Heart left ventricle (tissue), 16 donors: ENCODE results near the gene DDRGK1. TPM values are rescaled to one million over a fixed set of nuclear protein-coding genes. Genes with fewer than 3 reads are reported as not detected.
A peak's percentile ranks its signal among the peaks of the same experiment; 100 is the strongest.

Experiments
- ATAC-seq, 4 donors: fragments of 200-7000 bp; cut with Tn5 transposase; one replicate each; pipeline ENCODE4 v1.9.1; 2020 to 2022; ENCODE audit warnings: moderate library complexity in 4 of 4, mild to moderate bottlenecking in 3 of 4, moderate number of reproducible peaks in 1 of 4
- DNase-seq, 5 donors: peaks; one replicate each; pipeline ENCODE4 v3.0.0-alpha.2; 2020
- H3K27ac ChIP-seq, 12 donors: fragments of 200-600 bp; sonication (generic) in 4 of 12; one replicate each; pipeline versions ENCODE4 v1.5.0 to v1.8.0; 2016 to 2022; ENCODE audit warnings: mild to moderate bottlenecking in 2 of 12
- H3K27me3 ChIP-seq, 9 donors: fragments of 200-600 bp; sonication (generic) in 2 of 9; one replicate each; pipeline versions ENCODE4 v1.5.1 to v1.8.0; 2016 to 2022; ENCODE audit warnings: mild to moderate bottlenecking in 3 of 9
- H3K36me3 ChIP-seq, 9 donors: fragments of 200-600 bp; sonication (generic) in 2 of 9; one replicate each; pipeline versions ENCODE4 v1.5.0 to v1.8.0; 2018 to 2022; ENCODE audit warnings: mild to moderate bottlenecking in 2 of 9
- H3K4me1 ChIP-seq, 12 donors: fragments of 200-600 bp; sonication (generic) in 4 of 12; one replicate each; pipeline versions ENCODE4 v1.5.0 to v1.8.0; 2016 to 2022; ENCODE audit warnings: mild to moderate bottlenecking in 3 of 12
- H3K4me3 ChIP-seq, 12 donors: fragments of 200-600 bp; sonication (generic) in 4 of 12; one replicate each; pipeline versions ENCODE4 v1.5.0 to v1.8.0; 2017 to 2022; ENCODE audit warnings: mild to moderate bottlenecking in 9 of 12, moderate library complexity in 4 of 12
- H3K9me3 ChIP-seq, 12 donors: fragments of 200-600 bp; sonication (generic) in 4 of 12; one replicate each; pipeline versions ENCODE4 v1.5.0 to v1.8.0; 2016 to 2022; ENCODE audit warnings: mild to moderate bottlenecking in 1 of 12
- POLR2A ChIP-seq, 2 donors: fragments of 450-650 bp; IDR thresholded peaks; one replicate each; pipeline ENCODE4 v1.6.1; 2017; ENCODE audit warnings: antibody characterized with exemption in 2 of 2, mild to moderate bottlenecking in 2 of 2, moderate library complexity in 2 of 2
- WGBS, 4 donors: extraction: QIAGEN DNeasy Blood & Tissue Kit in 2 of 4; methylation state at CpG; one replicate each; pipeline versions ENCODE4 v1.1.5 to v1.1.7; 2013 to 2018; 5-methylcytosine and 5-hydroxymethylcytosine counted together
- intact Hi-C, 10 donors: fragments of 100-400 bp; cut with DNase I; formaldehyde crosslinking; loops; one replicate each; pipeline versions ENCODE4 v1.11.1 to v1.14.2; 2022
- polyA plus RNA-seq, 2 donors: library from polyadenylated mRNA; stranded (reverse); fragments of 200-250 nt; gene quantifications; one replicate each; pipeline ENCODE4 v1.2.3, GENCODE V29; 2013
- total RNA-seq, 9 donors: library from RNA; depleted of rRNA in 2 of 9; stranded (reverse); fragments of >200 nt in 2 of 9; fragmentation: NEBNext Ultra II Directional in 3 of 9; extraction: Animal tissue kit (Norgen Biotek cat#: 25700) in 3 of 9; gene quantifications; one replicate each; pipeline versions ENCODE4 v1.1.0 to v1.2.4, GENCODE V29; 2016 to 2023
- TF ChIP-seq, protein P1 (sequence below), 12 donors: fragments of 200-600 bp; sonication (generic) in 4 of 12; IDR thresholded peaks; one replicate each; pipeline versions ENCODE4 v1.5.0 to v1.8.0; 2018 to 2022; ENCODE audit warnings: antibody characterized with exemption in 12 of 12, mild to moderate bottlenecking in 5 of 12
- donor health status: ischemic (EF 13 %, LVEDD 7.1; RV severe dilation, severe dysfunction).
- donor health status: healthy with polysubstance abuse.
- donor health status: DM: no; HTN: yes; CAD: no.
- donor health status: DM: no; HTN: no; CAD: no.
- donor health status: ischemic (EF 25% LVEDD 6.9; RV normal size, moderate dysfunction).
- donor health status: ischemic (EF 25% LVEDD 5.7; RV mildly dilated, moderate dysfunction).
- donor health status: healthy.
- donor health status: DM: yes; HTN: yes; CAD: no.
- donor health status: ischemic (EF 35%, LVEDD 5.7; RV mildly dilated, moderate dysfunction).
- donor health status: nonischemic (EF 11% LVEDD 7.7; RV severe dilation, severe dysfunction).
- donor health status: DM: yes; HTN: yes; CAD: no.
- donor health status: PGD.
- donor health status: ischemic (EF 29% LVEDD 5.4; RV normal size, mild dysfunction).
- donor health status: nonischemic (EF 23%, LVEDD 6.1; RV moderate dilation, normal function).

DDRGK1 gene
- total and polyA plus RNA-seq, 11 donors = 25.1 to 78.3 (median 35.5) TPM

DNA sequence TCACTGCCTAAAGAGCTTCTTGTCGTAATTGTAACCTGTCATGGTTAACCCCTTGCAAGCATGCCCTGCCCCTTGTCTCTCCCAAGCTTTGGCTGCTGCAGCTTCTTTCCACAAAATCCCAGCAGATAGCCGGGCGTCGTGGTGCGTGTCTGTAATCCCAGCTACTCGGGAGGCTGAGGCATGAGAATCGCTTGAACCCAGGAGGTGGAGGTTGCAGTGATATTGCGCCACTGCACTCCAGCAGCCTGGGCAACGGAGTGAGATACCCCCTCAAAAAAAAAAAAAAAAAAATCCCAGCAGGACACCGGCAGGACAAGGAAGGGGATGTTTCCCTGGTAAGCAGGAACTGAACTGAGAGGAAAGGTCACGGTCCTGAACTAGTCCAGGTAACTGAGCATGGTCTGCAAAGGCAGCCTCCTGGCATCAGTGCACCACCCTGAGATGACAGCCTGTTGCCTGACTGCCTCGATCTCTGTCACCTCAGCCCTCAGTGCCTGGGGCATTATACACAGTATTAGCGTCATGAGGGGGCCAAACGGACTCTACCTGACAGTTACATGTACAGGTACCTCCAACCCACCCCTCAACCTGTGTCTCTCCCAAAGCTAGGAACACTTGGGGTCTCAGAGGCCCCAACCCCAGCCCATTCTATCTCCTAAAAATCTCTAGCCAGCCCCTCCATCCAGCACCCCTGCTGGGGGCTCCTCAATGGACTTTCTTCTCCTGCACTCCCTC is 32.9 kb downstream of the DDRGK1 start:
- Histone ChIP-seq H3K27me3 (peaks cover 0 to 38% (median 0%) of the 10 kb centered on the region in 9 donors), H3K36me3 (no peaks in the 10 kb centered on the region), H3K4me3 (no peak overlapping the region), H3K4me1 (peaks cover 0 to 23% (median 13%) of the 10 kb centered on the region in 12 donors), H3K9me3 (no peaks in the 10 kb centered on the region), H3K27ac (no peak overlapping the region)
- ATAC-seq (no peak), DNase-seq (no peak)
- WGBS, 4 donors = 83 to 85% (median 84%) methylated on average over 14 of the region's 14 CpGs
- intact Hi-C loops = loop anchor here in 1 of 10 donors (5.0 kb wide), 1 partner anchor 36 kb away; the partner anchor contains the start of gene ITPA
- TF ChIP-seq, protein P1, sequence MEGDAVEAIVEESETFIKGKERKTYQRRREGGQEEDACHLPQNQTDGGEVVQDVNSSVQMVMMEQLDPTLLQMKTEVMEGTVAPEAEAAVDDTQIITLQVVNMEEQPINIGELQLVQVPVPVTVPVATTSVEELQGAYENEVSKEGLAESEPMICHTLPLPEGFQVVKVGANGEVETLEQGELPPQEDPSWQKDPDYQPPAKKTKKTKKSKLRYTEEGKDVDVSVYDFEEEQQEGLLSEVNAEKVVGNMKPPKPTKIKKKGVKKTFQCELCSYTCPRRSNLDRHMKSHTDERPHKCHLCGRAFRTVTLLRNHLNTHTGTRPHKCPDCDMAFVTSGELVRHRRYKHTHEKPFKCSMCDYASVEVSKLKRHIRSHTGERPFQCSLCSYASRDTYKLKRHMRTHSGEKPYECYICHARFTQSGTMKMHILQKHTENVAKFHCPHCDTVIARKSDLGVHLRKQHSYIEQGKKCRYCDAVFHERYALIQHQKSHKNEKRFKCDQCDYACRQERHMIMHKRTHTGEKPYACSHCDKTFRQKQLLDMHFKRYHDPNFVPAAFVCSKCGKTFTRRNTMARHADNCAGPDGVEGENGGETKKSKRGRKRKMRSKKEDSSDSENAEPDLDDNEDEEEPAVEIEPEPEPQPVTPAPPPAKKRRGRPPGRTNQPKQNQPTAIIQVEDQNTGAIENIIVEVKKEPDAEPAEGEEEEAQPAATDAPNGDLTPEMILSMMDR (IDR thresholded peaks at IDR 0.05) = no peak
- TF ChIP-seq POLR2A (IDR thresholded peaks at IDR 0.05) = no peak

DNA sequence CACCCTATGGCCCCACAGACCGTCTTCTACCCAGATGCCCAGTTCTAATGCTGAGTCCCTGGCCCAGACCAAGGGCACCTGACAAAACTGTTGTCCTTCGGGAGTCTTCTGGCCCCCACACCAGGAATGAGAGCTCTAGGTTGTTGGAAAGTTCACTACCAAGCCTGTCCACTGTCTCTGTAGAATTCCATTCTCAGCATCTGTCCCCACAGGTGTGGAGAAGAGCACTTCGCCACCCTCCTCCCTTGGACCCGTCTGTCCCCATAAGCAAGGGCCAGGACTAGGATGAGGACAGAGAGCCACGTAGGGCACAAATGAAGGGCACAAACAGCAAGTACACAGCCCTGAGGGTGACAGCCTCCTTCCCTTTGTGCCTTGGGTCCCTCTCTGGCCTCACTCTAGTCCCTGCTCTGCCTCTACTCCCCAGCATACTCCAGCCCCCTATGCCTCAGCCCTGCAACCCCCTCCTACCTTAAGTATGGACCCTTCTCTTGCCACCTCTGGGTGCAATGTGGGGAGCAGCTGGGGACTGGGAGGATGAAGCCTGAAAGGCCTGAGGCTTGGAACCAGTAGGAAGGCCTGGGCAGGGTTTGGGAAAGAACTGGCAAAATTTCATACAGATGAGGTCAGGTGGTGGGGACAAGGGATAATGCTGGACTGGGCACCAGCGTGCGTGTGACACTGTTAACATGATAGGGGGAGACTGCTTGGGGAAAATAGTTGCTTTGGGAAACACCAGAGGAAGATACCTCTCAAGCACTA is 35.5 kb downstream of the DDRGK1 start:
- no peaks in the 10 kb centered on the region for H3K36me3 ChIP-seq
- no peak overlapping the region for H3K27ac ChIP-seq
- peaks cover 0 to 30% (median 14%) of the 10 kb centered on the region in 12 donors for H3K4me1 ChIP-seq
- H3K27me3 ChIP-seq = peaks cover 0 to 37% (median 0%) of the 10 kb centered on the region in 9 donors
- TF ChIP-seq, protein P1 (IDR thresholded peaks at IDR 0.05) = no peak
- no peak overlapping the region for H3K4me3 ChIP-seq
- DNase-seq = no peak
- 79 to 91% (median 87%) methylated on average over 6 to 7 of the region's 7 CpGs for WGBS, 4 donors
- H3K9me3 ChIP-seq = no peaks in the 10 kb centered on the region
- ATAC-seq = no peak
- intact Hi-C loops = no loop called here

- TF ChIP-seq, protein P1 (IDR thresholded peaks at IDR 0.05) = no peak
- no peak for TF ChIP-seq POLR2A (IDR thresholded peaks at IDR 0.05)
- 40 to 71% (median 56%) methylated on average over 20 to 39 of the region's 39 CpGs for WGBS, 4 donors
- Histone ChIP-seq H3K27ac (peak overlapping the region in 1 of 12 donors; percentile 45), H3K9me3 (no peaks in the 10 kb centered on the region), H3K4me1 (peaks cover 0 to 30% (median 12%) of the 10 kb centered on the region in 12 donors), H3K36me3 (no peaks in the 10 kb centered on the region), H3K27me3 (peaks cover 0 to 32% (median 0%) of the 10 kb centered on the region in 9 donors), H3K4me3 (peak overlapping the region in 9 of 12 donors; percentile 15 to 51 (median 35))
- ATAC-seq = peak in 2 of 4 donors; percentile 31 to 48
- intact Hi-C loops = no loop called here
- peak in 2 of 5 donors; percentile 66 to 69 for DNase-seq
Observed at GRCh38 chr20:3168079-3168828, 36.2 kb downstream of the DDRGK1 start.
